ENCODE data around the gene BARHL2.

The BARHL2 gene

GRCh38 chr1:90710579-90711536, 6.2 kb downstream of the BARHL2 start:
- DNase-seq (ENCODE audit: low read depth, low spot score) = no peak

- DNase-seq (ENCODE audit: low read depth, low spot score) = no peak
Measured at GRCh38 chr1:90709535-90709934, 7.6 kb downstream of the BARHL2 start.

- DNase-seq (ENCODE audit: low read depth, low spot score) = no peak
Measured at GRCh38 chr1:90708826-90709225, 8.3 kb downstream of the BARHL2 start.

GRCh38 chr1:90708236-90708786, 8.8 kb downstream of the BARHL2 start:
- no peak for DNase-seq (ENCODE audit: low read depth, low spot score)

- DNase-seq (ENCODE audit: low read depth, low spot score) = no peak
Measured at GRCh38 chr1:90707363-90707710, 9.8 kb downstream of the BARHL2 start.

- DNase-seq (ENCODE audit: low read depth, low spot score) = no peak
Measured at GRCh38 chr1:90706437-90707362, 10.4 kb downstream of the BARHL2 start.

GRCh38 chr1:90705956-90706355, 11.1 kb downstream of the BARHL2 start:
- no peak for DNase-seq (ENCODE audit: low read depth, low spot score)

GRCh38 chr1:90704817-90705216, 12.3 kb downstream of the BARHL2 start:
- no peak for DNase-seq (ENCODE audit: low read depth, low spot score)

GRCh38 chr1:90694846-90695245, 22.3 kb downstream of the BARHL2 start:
- DNase-seq (ENCODE audit: low read depth, low spot score) = no peak

GRCh38 chr1:90687747-90688146, 29.4 kb downstream of the BARHL2 start:
- DNase-seq (ENCODE audit: low read depth, low spot score) = no peak

GRCh38 chr1:90675161-90675847, 41.8 kb downstream of the BARHL2 start:
- DNase-seq (ENCODE audit: low read depth, low spot score) = no peak

- DNase-seq (ENCODE audit: low read depth, low spot score) = no peak
Measured at GRCh38 chr1:90671741-90672140, 45.4 kb downstream of the BARHL2 start.

- DNase-seq (ENCODE audit: low read depth, low spot score) = no peak
Measured at GRCh38 chr1:90671251-90671650, 45.9 kb downstream of the BARHL2 start.
